GM12873 (cell line): ENCODE data around the gene MYO9B.

Experiments
- TF ChIP-seq, protein P1 (sequence below): IDR thresholded peaks from 2 replicates; pipeline ENCODE4 v1.5.1; 2012; ENCODE audit warnings: low read depth, mild to moderate bottlenecking, moderate library complexity, low read length, control low read depth; ENCODE audit not compliant: insufficient read depth; ENCODE audit errors: missing control alignments

The MYO9B gene

DNA sequence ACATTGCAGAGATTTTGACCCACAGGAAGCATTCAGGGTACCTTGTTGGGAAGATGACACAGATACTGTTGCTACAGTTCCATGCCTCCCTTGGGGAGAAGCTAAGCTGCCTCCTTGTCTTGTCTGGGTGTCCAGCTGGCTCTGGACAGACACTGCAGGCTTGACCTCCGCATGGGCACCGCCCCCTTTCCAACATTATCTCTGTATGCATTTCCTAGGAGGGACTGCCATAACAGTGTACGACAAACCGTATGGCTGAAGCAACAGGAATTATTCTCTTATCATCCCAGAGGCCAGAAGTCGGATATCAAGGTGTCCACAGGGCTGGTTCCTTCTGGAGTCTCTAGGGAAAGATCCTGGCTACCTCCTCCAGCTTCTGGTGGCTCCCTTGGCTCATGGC is 72.6 kb downstream of the MYO9B start:
- TF ChIP-seq, protein P1, sequence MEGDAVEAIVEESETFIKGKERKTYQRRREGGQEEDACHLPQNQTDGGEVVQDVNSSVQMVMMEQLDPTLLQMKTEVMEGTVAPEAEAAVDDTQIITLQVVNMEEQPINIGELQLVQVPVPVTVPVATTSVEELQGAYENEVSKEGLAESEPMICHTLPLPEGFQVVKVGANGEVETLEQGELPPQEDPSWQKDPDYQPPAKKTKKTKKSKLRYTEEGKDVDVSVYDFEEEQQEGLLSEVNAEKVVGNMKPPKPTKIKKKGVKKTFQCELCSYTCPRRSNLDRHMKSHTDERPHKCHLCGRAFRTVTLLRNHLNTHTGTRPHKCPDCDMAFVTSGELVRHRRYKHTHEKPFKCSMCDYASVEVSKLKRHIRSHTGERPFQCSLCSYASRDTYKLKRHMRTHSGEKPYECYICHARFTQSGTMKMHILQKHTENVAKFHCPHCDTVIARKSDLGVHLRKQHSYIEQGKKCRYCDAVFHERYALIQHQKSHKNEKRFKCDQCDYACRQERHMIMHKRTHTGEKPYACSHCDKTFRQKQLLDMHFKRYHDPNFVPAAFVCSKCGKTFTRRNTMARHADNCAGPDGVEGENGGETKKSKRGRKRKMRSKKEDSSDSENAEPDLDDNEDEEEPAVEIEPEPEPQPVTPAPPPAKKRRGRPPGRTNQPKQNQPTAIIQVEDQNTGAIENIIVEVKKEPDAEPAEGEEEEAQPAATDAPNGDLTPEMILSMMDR = no peak

DNA sequence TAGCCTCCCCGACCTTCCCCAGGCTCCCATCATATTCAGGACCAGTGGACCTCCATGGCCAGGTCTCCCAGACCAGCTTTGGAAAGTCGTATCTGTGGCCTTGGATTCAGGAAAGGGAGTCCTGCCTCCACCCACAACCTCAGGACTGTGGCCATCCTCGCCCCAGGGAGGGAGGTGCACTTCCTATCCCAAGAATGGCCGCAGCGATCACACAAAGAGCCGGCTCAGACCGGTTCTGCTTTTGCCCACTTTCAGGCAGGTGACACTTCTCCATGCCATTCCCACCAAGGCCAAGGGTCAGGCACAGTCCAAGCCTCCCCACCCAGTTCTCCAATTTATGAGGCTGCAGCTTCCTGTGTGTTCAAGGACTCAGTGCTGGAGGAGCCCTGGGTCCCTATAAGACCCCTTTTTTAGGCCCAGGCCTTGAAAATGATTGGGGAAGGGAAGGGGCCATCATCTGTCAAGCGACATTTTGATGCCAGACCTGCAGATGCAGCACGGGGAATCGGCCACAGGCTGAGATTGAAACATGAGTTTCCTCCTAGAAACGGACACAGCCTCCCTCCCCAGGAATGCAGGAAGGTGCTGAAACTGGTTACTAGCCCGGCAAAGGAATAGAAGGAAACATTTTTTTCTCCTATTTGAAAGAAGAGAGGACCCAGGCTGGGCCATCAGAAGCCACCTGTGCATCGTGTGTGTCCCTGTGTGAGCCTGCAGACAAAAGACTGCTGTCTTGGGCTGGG is 74.0 kb downstream of the MYO9B start:
- TF ChIP-seq, protein P1 = no peak

DNA sequence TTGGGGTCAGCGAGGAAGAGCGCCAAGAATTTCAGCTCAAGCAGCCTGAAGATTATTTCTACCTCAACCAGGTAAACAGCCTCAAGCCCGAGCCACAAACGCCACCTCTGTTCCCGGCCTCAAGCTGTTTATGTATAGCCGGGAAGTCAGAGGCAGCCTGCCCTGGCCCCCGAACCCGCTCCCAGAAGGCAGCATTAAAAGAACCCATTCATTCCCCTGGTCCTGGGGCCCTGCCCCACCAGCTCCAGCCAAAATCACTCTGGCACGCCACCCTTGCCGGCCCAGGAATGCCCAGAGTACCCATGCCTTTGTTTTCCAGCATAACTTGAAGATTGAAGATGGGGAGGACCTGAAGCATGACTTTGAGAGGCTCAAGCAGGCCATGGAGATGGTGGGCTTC is 78.4 kb downstream of the MYO9B start:
- TF ChIP-seq, protein P1 = no peak

DNA sequence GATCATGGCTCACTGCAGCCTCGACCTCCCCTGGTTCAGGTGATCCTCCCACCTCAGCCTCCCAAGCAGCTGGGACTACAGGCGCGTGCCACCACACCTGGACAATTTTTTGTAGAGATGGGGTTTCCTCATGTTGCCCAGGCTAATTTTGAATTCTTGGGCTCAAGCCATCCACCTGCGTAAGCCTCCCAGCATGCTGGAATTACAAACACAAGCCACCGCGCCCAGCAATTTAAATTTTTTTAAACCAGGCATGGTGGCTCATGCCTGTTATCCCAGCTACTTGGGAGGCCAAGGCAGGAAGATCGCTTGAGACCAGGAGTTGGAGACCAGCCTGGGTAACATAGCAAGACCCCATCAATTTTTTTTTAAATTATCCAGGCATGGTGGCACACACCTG is 79.7 kb downstream of the MYO9B start:
- TF ChIP-seq, protein P1 = no peak

DNA sequence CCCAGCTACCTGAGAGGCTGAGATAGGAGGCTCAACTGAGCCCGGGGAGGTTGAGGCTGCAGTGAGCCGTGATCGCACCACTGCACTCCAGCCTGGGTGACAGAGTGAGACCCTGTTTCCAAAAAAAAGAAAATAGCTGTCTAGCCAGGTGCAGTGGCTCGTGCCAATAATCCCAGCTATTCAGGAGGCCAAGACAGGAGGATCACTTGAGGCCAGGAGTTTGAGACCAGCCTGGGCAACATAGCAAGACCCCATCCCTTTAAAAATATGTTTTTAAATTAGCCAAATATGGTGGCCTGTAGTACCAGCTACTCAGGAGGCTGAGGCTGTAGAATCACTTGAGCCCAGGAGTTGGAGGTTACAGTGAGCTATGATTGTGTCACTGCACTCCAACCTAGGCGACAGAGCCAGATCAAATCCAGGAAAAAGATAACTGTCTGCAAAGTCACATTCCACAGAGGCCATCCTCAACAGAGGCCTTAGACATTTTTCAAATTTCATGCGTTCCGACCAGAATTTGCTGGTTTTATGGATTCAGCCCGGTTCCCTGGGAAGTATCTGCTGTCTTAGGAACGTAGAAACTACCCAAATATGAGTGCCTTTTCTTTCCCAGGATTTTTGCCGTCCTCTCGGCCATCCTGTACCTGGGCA is 80.8 kb downstream of the MYO9B start:
- TF ChIP-seq, protein P1 = no peak

DNA sequence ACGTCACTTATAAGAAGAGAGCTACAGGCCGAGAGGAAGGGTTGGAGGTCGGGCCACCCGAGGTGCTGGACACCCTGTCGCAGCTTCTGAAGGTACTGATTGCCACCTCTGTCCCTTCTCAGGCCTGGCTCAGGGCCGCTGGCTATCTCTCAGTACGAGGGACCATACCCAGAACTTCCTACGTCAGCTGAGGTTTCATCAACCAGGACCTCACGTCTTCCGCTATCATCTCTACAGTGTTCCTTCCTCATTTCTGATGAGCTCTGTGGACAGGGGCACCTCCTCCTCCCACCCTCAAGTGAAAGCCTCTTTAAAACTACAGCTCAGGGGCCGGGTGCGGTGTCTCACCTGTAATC is 81.3 kb downstream of the MYO9B start:
- TF ChIP-seq, protein P1 = no peak

DNA sequence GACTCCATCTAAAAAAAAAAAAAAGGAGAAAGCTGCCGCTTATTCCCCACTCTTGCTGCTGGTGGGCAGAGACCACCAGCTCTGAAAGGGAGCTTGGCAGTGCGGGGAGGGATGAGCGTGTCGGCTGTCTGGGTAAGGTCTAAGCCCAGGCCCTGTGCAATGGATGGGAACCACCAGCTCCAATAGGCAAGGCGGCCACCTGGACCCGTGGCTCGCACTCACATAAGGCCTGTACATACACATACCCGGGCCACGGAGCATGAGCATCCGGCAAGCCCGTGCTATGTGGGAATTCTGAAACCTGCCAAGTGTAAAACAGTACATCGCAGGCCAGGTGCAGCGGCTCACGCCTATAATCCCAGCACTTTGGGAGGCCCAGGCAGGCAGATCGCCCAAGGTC is 83.0 kb downstream of the MYO9B start:
- TF ChIP-seq, protein P1 = no peak
